DND-41 (cell line): ENCODE measurements around the gene ABLIM1.

Source experiments
- EZH2 ChIP-seq: IDR thresholded peaks from 3 replicates; pipeline ENCODE4 v1.6.1; 2012; ENCODE audit warnings: borderline replicate concordance, low read depth, mild to moderate bottlenecking, moderate library complexity, low read length, inconsistent platforms; ENCODE audit not compliant: severe bottlenecking
- TF ChIP-seq, protein P1 (sequence below): IDR thresholded peaks from 2 replicates; pipeline ENCODE4 v1.5.1; 2012; ENCODE audit warnings: borderline replicate concordance, low read length, moderate library complexity, mild to moderate bottlenecking; ENCODE audit not compliant: poor library complexity, severe bottlenecking; ENCODE audit errors: extremely low read depth

- TF ChIP-seq, protein P1, sequence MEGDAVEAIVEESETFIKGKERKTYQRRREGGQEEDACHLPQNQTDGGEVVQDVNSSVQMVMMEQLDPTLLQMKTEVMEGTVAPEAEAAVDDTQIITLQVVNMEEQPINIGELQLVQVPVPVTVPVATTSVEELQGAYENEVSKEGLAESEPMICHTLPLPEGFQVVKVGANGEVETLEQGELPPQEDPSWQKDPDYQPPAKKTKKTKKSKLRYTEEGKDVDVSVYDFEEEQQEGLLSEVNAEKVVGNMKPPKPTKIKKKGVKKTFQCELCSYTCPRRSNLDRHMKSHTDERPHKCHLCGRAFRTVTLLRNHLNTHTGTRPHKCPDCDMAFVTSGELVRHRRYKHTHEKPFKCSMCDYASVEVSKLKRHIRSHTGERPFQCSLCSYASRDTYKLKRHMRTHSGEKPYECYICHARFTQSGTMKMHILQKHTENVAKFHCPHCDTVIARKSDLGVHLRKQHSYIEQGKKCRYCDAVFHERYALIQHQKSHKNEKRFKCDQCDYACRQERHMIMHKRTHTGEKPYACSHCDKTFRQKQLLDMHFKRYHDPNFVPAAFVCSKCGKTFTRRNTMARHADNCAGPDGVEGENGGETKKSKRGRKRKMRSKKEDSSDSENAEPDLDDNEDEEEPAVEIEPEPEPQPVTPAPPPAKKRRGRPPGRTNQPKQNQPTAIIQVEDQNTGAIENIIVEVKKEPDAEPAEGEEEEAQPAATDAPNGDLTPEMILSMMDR = no peak
- TF ChIP-seq EZH2 = no peak
These were observed 159.0 kb downstream of the ABLIM1 start for GRCh38 chr10:114499116-114499515.
